SK-N-DZ (cell line): Measurements from ENCODE around the gene CELF5.
"Not testable (repeated sequence)": the region's sequence is repeated elsewhere in the genome, so short reads cannot be mapped to it uniquely, and the experiment has no call there.

ENCODE experiments used
- DNase-seq: peaks from one replicate; pipeline ENCODE4 v3.0.0-alpha.2; 2015; ENCODE audit warnings: low spot score

CELF5 gene

GRCh38 chr19:3189702-3190469 lies 34.6 kb upstream of the CELF5 start:
- no peak for DNase-seq

- DNase-seq: no peak
Observed at GRCh38 chr19:3190470-3190770, 34.0 kb upstream of the CELF5 start.

- DNase-seq: no peak
Observed at GRCh38 chr19:3190921-3191805, 33.3 kb upstream of the CELF5 start.

GRCh38 chr19:3191806-3192104 lies 32.7 kb upstream of the CELF5 start:
- DNase-seq: not testable (repeated sequence)

GRCh38 chr19:3192228-3192635 lies 32.2 kb upstream of the CELF5 start:
- no peak for DNase-seq

- DNase-seq: no peak
Observed at GRCh38 chr19:3192684-3193083, 31.8 kb upstream of the CELF5 start.

- DNase-seq: no peak
Observed at GRCh38 chr19:3193256-3194105, 31.0 kb upstream of the CELF5 start.

- no peak for DNase-seq
Observed at GRCh38 chr19:3194106-3195087, 30.1 kb upstream of the CELF5 start.

GRCh38 chr19:3196064-3196932 lies 28.2 kb upstream of the CELF5 start:
- DNase-seq: no peak

- no peak for DNase-seq
Observed at GRCh38 chr19:3196933-3197205, 27.6 kb upstream of the CELF5 start.

GRCh38 chr19:3198901-3199700 lies 25.4 kb upstream of the CELF5 start:
- DNase-seq: no peak

- no peak for DNase-seq
Observed at GRCh38 chr19:3201072-3201700, 23.3 kb upstream of the CELF5 start.

- DNase-seq: no peak
Observed at GRCh38 chr19:3201911-3202310, 22.6 kb upstream of the CELF5 start.

- no peak for DNase-seq
Observed at GRCh38 chr19:3202346-3202745, 22.1 kb upstream of the CELF5 start.

- not testable (repeated sequence) for DNase-seq
Observed at GRCh38 chr19:3202895-3203294, 21.6 kb upstream of the CELF5 start.

GRCh38 chr19:3203805-3204645 lies 20.4 kb upstream of the CELF5 start:
- DNase-seq: no peak

- no peak for DNase-seq
Observed at GRCh38 chr19:3204646-3205275, 19.7 kb upstream of the CELF5 start.
